ENCODE data around the gene GBF1.
"Not testable (repeated sequence)": the region's sequence is repeated elsewhere in the genome, so short reads cannot be mapped to it uniquely, and the experiment has no call there.

GBF1 gene, protein sequence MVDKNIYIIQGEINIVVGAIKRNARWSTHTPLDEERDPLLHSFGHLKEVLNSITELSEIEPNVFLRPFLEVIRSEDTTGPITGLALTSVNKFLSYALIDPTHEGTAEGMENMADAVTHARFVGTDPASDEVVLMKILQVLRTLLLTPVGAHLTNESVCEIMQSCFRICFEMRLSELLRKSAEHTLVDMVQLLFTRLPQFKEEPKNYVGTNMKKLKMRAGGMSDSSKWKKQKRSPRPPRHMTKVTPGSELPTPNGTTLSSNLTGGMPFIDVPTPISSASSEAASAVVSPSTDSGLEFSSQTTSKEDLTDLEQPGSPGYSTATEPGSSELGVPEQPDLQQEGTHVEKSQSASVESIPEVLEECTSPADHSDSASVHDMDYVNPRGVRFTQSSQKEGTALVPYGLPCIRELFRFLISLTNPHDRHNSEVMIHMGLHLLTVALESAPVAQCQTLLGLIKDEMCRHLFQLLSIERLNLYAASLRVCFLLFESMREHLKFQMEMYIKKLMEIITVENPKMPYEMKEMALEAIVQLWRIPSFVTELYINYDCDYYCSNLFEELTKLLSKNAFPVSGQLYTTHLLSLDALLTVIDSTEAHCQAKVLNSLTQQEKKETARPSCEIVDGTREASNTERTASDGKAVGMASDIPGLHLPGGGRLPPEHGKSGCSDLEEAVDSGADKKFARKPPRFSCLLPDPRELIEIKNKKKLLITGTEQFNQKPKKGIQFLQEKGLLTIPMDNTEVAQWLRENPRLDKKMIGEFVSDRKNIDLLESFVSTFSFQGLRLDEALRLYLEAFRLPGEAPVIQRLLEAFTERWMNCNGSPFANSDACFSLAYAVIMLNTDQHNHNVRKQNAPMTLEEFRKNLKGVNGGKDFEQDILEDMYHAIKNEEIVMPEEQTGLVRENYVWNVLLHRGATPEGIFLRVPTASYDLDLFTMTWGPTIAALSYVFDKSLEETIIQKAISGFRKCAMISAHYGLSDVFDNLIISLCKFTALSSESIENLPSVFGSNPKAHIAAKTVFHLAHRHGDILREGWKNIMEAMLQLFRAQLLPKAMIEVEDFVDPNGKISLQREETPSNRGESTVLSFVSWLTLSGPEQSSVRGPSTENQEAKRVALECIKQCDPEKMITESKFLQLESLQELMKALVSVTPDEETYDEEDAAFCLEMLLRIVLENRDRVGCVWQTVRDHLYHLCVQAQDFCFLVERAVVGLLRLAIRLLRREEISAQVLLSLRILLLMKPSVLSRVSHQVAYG (N-terminal part only)

DNA sequence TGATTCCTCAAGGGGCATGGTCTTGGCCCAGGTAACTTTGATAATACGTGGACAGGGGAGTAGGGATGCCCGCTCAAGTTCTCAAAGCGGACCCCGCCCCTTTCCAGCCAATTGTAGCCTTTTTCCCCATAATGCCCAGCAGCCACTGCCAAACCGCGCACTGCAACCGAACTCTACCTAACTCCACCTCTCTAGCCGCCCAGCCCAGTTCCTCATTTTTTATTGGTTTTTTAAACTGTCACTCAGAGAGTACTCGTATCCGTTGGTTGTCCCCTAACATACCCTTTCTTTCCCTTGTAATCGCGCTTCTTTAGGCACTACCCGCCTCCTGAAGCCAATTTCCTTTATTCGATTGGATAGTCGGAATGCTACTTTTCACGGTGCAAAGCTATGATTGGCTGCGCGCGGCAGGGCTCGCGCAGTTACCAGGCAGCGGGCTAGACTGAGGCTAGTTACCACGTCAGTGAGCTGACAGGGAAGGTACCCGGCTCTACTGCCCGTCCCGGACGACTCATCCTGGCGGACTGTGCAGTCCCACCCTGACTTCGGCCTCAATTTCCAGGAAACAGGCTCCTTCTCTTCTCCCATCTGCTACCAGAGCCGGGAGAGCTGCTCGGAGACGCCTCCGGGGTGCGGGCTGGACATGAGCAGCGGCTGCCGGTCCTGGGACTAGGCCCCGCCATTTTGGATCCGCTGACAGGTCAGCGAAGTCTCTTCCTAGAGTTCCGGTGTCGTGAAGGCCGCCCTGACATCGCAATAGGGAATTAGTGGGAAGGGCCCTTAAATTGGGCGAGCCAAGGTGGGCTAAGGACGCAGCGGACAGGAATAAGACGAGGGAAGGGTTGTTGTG, at the start of gene GBF1:
TSS of gene GBF1 (plus strand) at position 451 of the 850 bp plus-strand sequence. CDS start 13,407 bp downstream, outside the sequence.
- H3K36me3 ChIP-seq (ENCODE audit: insufficient read depth, low read length), result peaks cover 6% of the 10 kb centered on the region; the same call in 1 of the 2 replicates
- H3K79me2 ChIP-seq (ENCODE audit: control insufficient read depth, insufficient read depth, low read length, unreplicated experiment), result peaks cover 47% of the 10 kb centered on the region
- H3K27ac ChIP-seq (ENCODE audit: low read depth, low read length), result peak within 1 kb of the TSS; percentile 73
- peaks cover 5% of the 10 kb centered on the region; the same call in 1 of the 2 replicates for H3K27me3 ChIP-seq (ENCODE audit: insufficient read depth, low read length)
- peaks cover 46% of the 10 kb centered on the region for H3K4me1 ChIP-seq (ENCODE audit: control insufficient read depth, insufficient read depth, low read length, unreplicated experiment)
- peak within 1 kb of the TSS; percentile 77 for H2AFZ ChIP-seq (ENCODE audit: low read length, unreplicated experiment)
- peak within 1 kb of the TSS; percentile 85 for H3K4me3 ChIP-seq (ENCODE audit: low read depth, low read length)

DNA sequence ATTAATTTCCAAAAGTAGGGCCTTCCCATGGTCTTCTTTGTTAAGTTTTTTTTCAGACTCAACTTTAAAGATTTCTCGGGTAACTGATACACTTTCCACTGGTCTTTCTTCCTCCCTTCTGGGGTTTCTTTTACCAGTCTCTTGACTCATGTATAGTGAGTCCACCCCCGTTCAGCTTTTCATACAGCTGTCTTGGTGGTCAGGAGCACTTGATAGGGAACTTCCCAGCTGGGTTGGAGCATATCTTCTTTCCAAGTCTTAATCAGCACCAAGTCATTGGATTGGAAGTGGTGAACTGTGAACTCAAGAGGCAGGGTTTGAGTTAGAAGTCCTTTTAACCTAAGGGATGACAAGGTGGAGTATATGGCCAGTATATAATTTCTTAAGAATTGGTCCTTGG, 48.4 kb upstream of the GBF1 start:
- peaks cover 5% of the 10 kb centered on the region; the same call in 1 of the 2 replicates for H3K27me3 ChIP-seq (ENCODE audit: insufficient read depth, low read length)
- no peak overlapping the region for H3K4me3 ChIP-seq (ENCODE audit: low read depth, low read length)
- no peak overlapping the region for H2AFZ ChIP-seq (ENCODE audit: low read length, unreplicated experiment)
- no peak overlapping the region for H3K27ac ChIP-seq (ENCODE audit: low read depth, low read length)
- no peaks in the 10 kb centered on the region for H3K4me1 ChIP-seq (ENCODE audit: control insufficient read depth, insufficient read depth, low read length, unreplicated experiment)
- H3K79me2 ChIP-seq (ENCODE audit: control insufficient read depth, insufficient read depth, low read length, unreplicated experiment), result no peaks in the 10 kb centered on the region
- H3K36me3 ChIP-seq (ENCODE audit: insufficient read depth, low read length), result no peaks in the 10 kb centered on the region

DNA sequence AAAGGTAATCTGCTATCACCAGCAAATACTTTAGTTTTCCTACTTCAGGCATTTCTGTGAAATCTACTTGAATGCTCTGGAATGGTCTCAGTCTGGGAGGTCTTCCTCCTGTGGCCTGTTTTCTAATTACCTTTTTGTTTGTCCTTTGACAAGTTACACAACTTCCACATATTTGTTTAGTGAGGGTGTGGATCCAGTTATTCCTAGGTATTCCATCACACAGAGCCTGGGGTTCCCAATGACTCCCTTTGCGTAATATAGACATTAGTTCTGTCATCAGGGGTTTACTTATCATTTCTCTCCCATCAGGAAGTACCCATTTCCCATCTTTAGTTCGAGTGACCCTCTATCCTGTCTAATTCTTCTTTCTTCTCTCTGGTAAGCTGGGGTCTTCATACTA, 47.3 kb upstream of the GBF1 start:
- Histone ChIP-seq H3K4me3 (ENCODE audit: low read depth, low read length) (no peak overlapping the region), H3K27ac (ENCODE audit: low read depth, low read length) (no peak overlapping the region), H3K79me2 (ENCODE audit: control insufficient read depth, insufficient read depth, low read length, unreplicated experiment) (no peaks in the 10 kb centered on the region), H2AFZ (ENCODE audit: low read length, unreplicated experiment) (no peak overlapping the region), H3K27me3 (ENCODE audit: insufficient read depth, low read length) (peaks cover 14% of the 10 kb centered on the region), H3K4me1 (ENCODE audit: control insufficient read depth, insufficient read depth, low read length, unreplicated experiment) (no peaks in the 10 kb centered on the region), H3K36me3 (ENCODE audit: insufficient read depth, low read length) (no peaks in the 10 kb centered on the region)

- H2AFZ ChIP-seq (ENCODE audit: low read length, unreplicated experiment), result no peak overlapping the region
- H3K27ac ChIP-seq (ENCODE audit: low read depth, low read length), result no peak overlapping the region
- H3K36me3 ChIP-seq (ENCODE audit: insufficient read depth, low read length), result no peaks in the 10 kb centered on the region
- H3K4me3 ChIP-seq (ENCODE audit: low read depth, low read length), result no peak overlapping the region
- H3K27me3 ChIP-seq (ENCODE audit: insufficient read depth, low read length), result peaks cover 14% of the 10 kb centered on the region
- no peaks in the 10 kb centered on the region for H3K79me2 ChIP-seq (ENCODE audit: control insufficient read depth, insufficient read depth, low read length, unreplicated experiment)
- no peaks in the 10 kb centered on the region for H3K4me1 ChIP-seq (ENCODE audit: control insufficient read depth, insufficient read depth, low read length, unreplicated experiment)
Observed at GRCh38 chr10:102200751-102201640, 44.3 kb upstream of the GBF1 start.

DNA sequence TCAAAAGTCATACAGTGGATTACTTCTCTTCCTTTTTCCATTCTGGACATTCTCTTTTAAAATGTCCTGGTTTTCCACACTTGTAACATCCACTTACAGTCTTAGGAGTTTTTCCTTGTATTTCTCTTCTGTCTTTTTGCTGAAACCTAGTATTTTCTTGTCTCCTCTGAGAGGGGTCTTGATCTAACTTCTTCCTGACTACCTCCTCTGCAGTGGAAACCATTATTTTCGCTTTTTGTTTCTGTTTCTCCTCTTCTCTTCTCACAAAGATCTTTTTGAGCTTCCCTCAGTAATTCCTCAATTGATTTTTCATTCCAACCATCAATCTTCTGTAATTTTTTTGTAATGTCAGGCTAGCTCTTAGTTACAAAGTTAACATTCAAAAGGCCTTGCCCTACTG, 42.9 kb upstream of the GBF1 start:
- Histone ChIP-seq H3K4me3 (ENCODE audit: low read depth, low read length) (no peak overlapping the region), H3K79me2 (ENCODE audit: control insufficient read depth, insufficient read depth, low read length, unreplicated experiment) (no peaks in the 10 kb centered on the region), H2AFZ (ENCODE audit: low read length, unreplicated experiment) (no peak overlapping the region), H3K4me1 (ENCODE audit: control insufficient read depth, insufficient read depth, low read length, unreplicated experiment) (no peaks in the 10 kb centered on the region), H3K27ac (ENCODE audit: low read depth, low read length) (no peak overlapping the region), H3K36me3 (ENCODE audit: insufficient read depth, low read length) (no peaks in the 10 kb centered on the region), H3K27me3 (ENCODE audit: insufficient read depth, low read length) (peaks cover 14% of the 10 kb centered on the region)

- no peaks in the 10 kb centered on the region for H3K36me3 ChIP-seq (ENCODE audit: insufficient read depth, low read length)
- no peak overlapping the region for H2AFZ ChIP-seq (ENCODE audit: low read length, unreplicated experiment)
- H3K4me1 ChIP-seq (ENCODE audit: control insufficient read depth, insufficient read depth, low read length, unreplicated experiment), result peaks cover 9% of the 10 kb centered on the region
- H3K79me2 ChIP-seq (ENCODE audit: control insufficient read depth, insufficient read depth, low read length, unreplicated experiment), result no peaks in the 10 kb centered on the region
- peak overlapping the region; percentile 45; the same call in 1 of the 2 replicates for H3K27ac ChIP-seq (ENCODE audit: low read depth, low read length)
- H3K4me3 ChIP-seq (ENCODE audit: low read depth, low read length), result no peak overlapping the region
- H3K27me3 ChIP-seq (ENCODE audit: insufficient read depth, low read length), result no peaks in the 10 kb centered on the region
Observed at GRCh38 chr10:102208311-102209035, 36.9 kb upstream of the GBF1 start.

GRCh38 chr10:102211615-102212299, 33.6 kb upstream of the GBF1 start:
- Histone ChIP-seq H3K79me2 (ENCODE audit: control insufficient read depth, insufficient read depth, low read length, unreplicated experiment) (no peaks in the 10 kb centered on the region), H2AFZ (ENCODE audit: low read length, unreplicated experiment) (no peak overlapping the region), H3K4me3 (ENCODE audit: low read depth, low read length) (no peak overlapping the region), H3K36me3 (ENCODE audit: insufficient read depth, low read length) (no peaks in the 10 kb centered on the region), H3K27me3 (ENCODE audit: insufficient read depth, low read length) (no peaks in the 10 kb centered on the region), H3K27ac (ENCODE audit: low read depth, low read length) (no peak overlapping the region), H3K4me1 (ENCODE audit: control insufficient read depth, insufficient read depth, low read length, unreplicated experiment) (peaks cover 9% of the 10 kb centered on the region)

DNA sequence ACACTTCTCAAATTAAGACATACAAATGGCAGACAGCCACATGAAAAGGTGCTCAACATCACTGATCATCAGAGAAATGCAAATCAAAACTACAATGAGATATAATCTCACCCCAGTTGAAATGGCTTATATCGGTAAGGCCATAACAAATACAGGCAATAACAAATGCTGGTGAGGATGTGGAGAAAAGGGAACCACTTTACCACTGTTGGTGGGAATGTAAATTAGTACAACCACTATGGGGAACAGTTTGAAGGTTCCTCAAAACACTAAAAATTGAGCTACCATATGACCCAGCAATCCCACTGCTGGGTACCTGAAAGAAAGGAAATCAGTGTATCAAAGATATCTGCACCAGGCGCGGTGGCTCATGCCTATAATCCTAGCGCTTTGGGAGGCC, 31.7 kb upstream of the GBF1 start:
- not testable (repeated sequence) for H3K4me3 ChIP-seq (ENCODE audit: low read depth, low read length)

More for the DNA sequence above, 31.7 kb upstream of the GBF1 start:
- not testable (repeated sequence) for H2AFZ ChIP-seq (ENCODE audit: low read length, unreplicated experiment); H3K36me3 ChIP-seq (ENCODE audit: insufficient read depth, low read length); H3K4me1 ChIP-seq (ENCODE audit: control insufficient read depth, insufficient read depth, low read length, unreplicated experiment); H3K79me2 ChIP-seq (ENCODE audit: control insufficient read depth, insufficient read depth, low read length, unreplicated experiment); H3K27ac ChIP-seq (ENCODE audit: low read depth, low read length); H3K27me3 ChIP-seq (ENCODE audit: insufficient read depth, low read length)
